Measurements from ENCODE around the gene C5orf22. TPM values are rescaled to one million over a fixed set of nuclear protein-coding genes. Genes with fewer than 3 reads are reported as not detected.
A peak's percentile ranks its signal among the peaks of the same experiment; 100 is the strongest.

C5orf22 gene
- total and polyA plus RNA-seq, 2 of the 13 experiments (the other 11 are each of a cell fraction or from before 2014, with no cell fraction given), result 14.0 to 21.5 TPM

DNA sequence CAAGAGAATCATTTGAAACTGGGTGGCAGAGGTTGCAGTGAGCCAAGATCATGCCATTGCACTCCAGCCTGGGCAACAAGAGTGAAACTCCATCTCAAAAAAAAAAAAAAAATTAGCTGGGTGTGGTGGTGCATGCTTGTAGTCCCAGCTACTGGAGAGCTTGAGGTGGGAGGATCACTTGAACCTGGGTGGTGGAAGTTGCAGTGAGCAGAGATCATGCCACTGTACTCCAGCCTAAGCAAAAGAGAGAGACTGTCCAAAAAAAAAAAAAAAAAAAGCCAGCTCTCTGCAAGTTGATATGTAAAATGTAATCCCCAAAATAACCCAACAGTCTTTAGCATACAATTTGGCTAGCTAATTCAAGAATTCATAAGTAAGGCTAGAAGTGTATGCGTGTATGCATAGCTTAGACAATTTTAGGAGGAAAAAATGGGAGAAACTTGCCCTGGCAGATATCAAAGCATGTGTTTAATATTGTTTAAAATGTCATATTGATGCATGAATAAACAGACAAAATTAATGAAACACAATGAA is 36.3 kb downstream of the C5orf22 start:
- CTCF ChIA-PET (ENCODE audit: low intra/inter-chr PET ratio, low total read pairs), result no interaction called here
- H3K4me3 ChIP-seq (replicated peaks in 1 of 3; ENCODE audit: insufficient read depth in 1 of 3, low read depth in 2 of 3, low read length in 3 of 3), result no peak overlapping the region
- no peak for DNase-seq (ENCODE audit: low spot score)

DNA sequence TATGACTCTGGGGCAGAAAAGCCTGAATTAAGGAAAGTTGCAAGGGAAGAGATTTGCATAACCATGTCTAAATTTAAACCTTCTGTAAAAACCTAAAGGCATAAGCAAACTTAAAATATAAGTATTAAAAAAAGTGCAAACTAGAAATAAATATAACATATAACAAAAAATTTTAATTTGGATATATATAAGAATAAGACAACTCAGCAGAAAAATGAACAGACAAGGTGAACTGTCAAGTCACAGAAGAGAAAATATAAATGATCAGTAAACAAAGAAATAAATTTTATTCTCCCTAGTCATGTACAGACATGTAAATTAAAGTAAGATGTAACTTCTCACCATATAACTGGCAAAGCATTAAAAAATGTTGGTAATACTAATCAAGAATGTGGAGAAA is 37.0 kb downstream of the C5orf22 start:
- no peak for FAIRE-seq
- intact Hi-C loops (cut with micrococcal nuclease; ENCODE audit: unreplicated experiment), result no loop called here
- ChIA-PET CTCF (ENCODE audit: low intra/inter-chr PET ratio, low total read pairs) (no interaction called here), POLR2A (no interaction called here)
- H3K27ac ChIP-seq (ENCODE audit: extremely low read length, insufficient read depth, low read length), result no peak overlapping the region
- TF ChIP-seq SMAD1 (CRISPR knock-in tag; IDR thresholded peaks at IDR 0.05; ENCODE audit: borderline replicate concordance, low read depth), result no peak
- TF ChIP-seq CHD4 (IDR thresholded peaks at IDR 0.05; ENCODE audit: borderline replicate concordance, low read length), result no peak
- no peak for TF ChIP-seq EEA1 (CRISPR knock-in tag; IDR thresholded peaks at IDR 0.05; ENCODE audit: borderline replicate concordance)
- TF ChIP-seq WIZ (CRISPR knock-in tag; IDR thresholded peaks at IDR 0.05), result no peak
- TF ChIP-seq ZNF546 (CRISPR knock-in tag; conservative IDR thresholded peaks at IDR 0.05), result no peak
- TF ChIP-seq ZNF652 (CRISPR knock-in tag; IDR thresholded peaks at IDR 0.05; ENCODE audit: borderline replicate concordance, low read depth), result no peak
- TF ChIP-seq, protein P1, sequence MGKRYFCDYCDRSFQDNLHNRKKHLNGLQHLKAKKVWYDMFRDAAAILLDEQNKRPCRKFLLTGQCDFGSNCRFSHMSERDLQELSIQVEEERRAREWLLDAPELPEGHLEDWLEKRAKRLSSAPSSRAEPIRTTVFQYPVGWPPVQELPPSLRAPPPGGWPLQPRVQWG (CRISPR knock-in tag; IDR thresholded peaks at IDR 0.05; ENCODE audit: borderline replicate concordance, low read depth), result no peak
- no peak for TF ChIP-seq NFE2L2 (IDR thresholded peaks at IDR 0.05; ENCODE audit: low read length)
- no peak for TF ChIP-seq ZNF17 (CRISPR knock-in tag; IDR thresholded peaks at IDR 0.05)
- TF ChIP-seq GPN1 (CRISPR knock-in tag; IDR thresholded peaks at IDR 0.05; ENCODE audit: borderline replicate concordance), result no peak
- TF ChIP-seq MAFK (conservative IDR thresholded peaks at IDR 0.05 in 1 of 2, IDR thresholded peaks at IDR 0.05 in 1 of 2; ENCODE audit: low read length in 2 of 2), result peak in 1 of 2 experiments; percentile 35; a peak in 2 of 4 replicates
- TF ChIP-seq, protein P2, sequence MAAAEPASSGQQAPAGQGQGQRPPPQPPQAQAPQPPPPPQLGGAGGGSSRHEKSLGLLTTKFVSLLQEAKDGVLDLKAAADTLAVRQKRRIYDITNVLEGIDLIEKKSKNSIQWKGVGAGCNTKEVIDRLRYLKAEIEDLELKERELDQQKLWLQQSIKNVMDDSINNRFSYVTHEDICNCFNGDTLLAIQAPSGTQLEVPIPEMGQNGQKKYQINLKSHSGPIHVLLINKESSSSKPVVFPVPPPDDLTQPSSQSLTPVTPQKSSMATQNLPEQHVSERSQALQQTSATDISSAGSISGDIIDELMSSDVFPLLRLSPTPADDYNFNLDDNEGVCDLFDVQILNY (CRISPR knock-in tag; conservative IDR thresholded peaks at IDR 0.05), result no peak
- no peak for TF ChIP-seq SNAPC2 (CRISPR knock-in tag; IDR thresholded peaks at IDR 0.05)
- peak; percentile 26; the same call in 1 of the 2 replicates for TF ChIP-seq MAFF (IDR thresholded peaks at IDR 0.05; ENCODE audit: low read depth, low read length)
- TF ChIP-seq ZFX (CRISPR knock-in tag; IDR thresholded peaks at IDR 0.05; ENCODE audit: low read depth), result no peak
- in situ Hi-C loops (cut with HindIII; ENCODE audit: extremely low pct_ligation_motif_present, low pct_unique_long_range_greater_than_20kb), result no loop called here
- no peak overlapping the region for H2AFZ ChIP-seq (ENCODE audit: low read length)
- H3K9me3 ChIP-seq (ENCODE audit: low read length), result peaks cover 9% of the 10 kb centered on the region; the same call in 1 of the 2 replicates
- H3K4me1 ChIP-seq (ENCODE audit: insufficient read depth, low read length), result no peaks in the 10 kb centered on the region
- H3K79me2 ChIP-seq (ENCODE audit: insufficient read depth, low read length), result no peaks in the 10 kb centered on the region
- H3K4me3 ChIP-seq (replicated peaks in 1 of 3; ENCODE audit: insufficient read depth in 1 of 3, low read depth in 2 of 3, low read length in 3 of 3), result no peak overlapping the region
- H3K9ac ChIP-seq (ENCODE audit: insufficient read depth, low read depth, low read length), result no peak overlapping the region
- no TSS peak for BruUV-seq (replicated peaks)
- H3K36me3 ChIP-seq (replicated peaks in 1 of 2; ENCODE audit: control insufficient read depth in 1 of 2, insufficient read depth in 2 of 2, low read length in 2 of 2), result no peaks in the 10 kb centered on the region
- no peak for DNase-seq (ENCODE audit: low spot score)
- no peaks in the 10 kb centered on the region for H3K27me3 ChIP-seq (ENCODE audit: control insufficient read depth in 1 of 2, insufficient read depth in 2 of 2, low read length in 2 of 2)
- no peak overlapping the region for H3K4me2 ChIP-seq (ENCODE audit: low read depth, low read length)
- H4K20me1 ChIP-seq (ENCODE audit: insufficient read depth, low read length), result no peaks in the 10 kb centered on the region
- ATAC-seq, result no peak

More for the DNA sequence above, 36.3 kb downstream of the C5orf22 start:
- in situ Hi-C loops (cut with HindIII; ENCODE audit: extremely low pct_ligation_motif_present, low pct_unique_long_range_greater_than_20kb) (no loop called here), intact Hi-C loops (cut with micrococcal nuclease; ENCODE audit: unreplicated experiment) (no loop called here)
- FAIRE-seq (no peak), ATAC-seq (no peak)
- H4K20me1 ChIP-seq (ENCODE audit: insufficient read depth, low read length), result no peaks in the 10 kb centered on the region
- no peaks in the 10 kb centered on the region for H3K27me3 ChIP-seq (ENCODE audit: control insufficient read depth in 1 of 2, insufficient read depth in 2 of 2, low read length in 2 of 2)
- no peaks in the 10 kb centered on the region for H3K4me1 ChIP-seq (ENCODE audit: insufficient read depth, low read length)
- no peak overlapping the region for H2AFZ ChIP-seq (ENCODE audit: low read length)
- POLR2A ChIA-PET, result no interaction called here
- no peak overlapping the region for H3K4me2 ChIP-seq (ENCODE audit: low read depth, low read length)
- H3K79me2 ChIP-seq (ENCODE audit: insufficient read depth, low read length), result no peaks in the 10 kb centered on the region
- TF ChIP-seq CENPX (CRISPR knock-in tag; IDR thresholded peaks at IDR 0.05), result no peak
- no peak for TF ChIP-seq ZNF24 (IDR thresholded peaks at IDR 0.05)
- no peak for TF ChIP-seq HOXD1 (CRISPR knock-in tag; IDR thresholded peaks at IDR 0.05)
- TF ChIP-seq YY1 (IDR thresholded peaks at IDR 0.05; ENCODE audit: insufficient read depth, insufficient replicate concordance, low read depth, low read length), result no peak
- H3K36me3 ChIP-seq (replicated peaks in 1 of 2; ENCODE audit: control insufficient read depth in 1 of 2, insufficient read depth in 2 of 2, low read length in 2 of 2), result no peaks in the 10 kb centered on the region
- peaks cover 9% of the 10 kb centered on the region; the same call in 1 of the 2 replicates for H3K9me3 ChIP-seq (ENCODE audit: low read length)
- H3K9ac ChIP-seq (ENCODE audit: insufficient read depth, low read depth, low read length), result no peak overlapping the region
- no TSS peak for BruUV-seq (replicated peaks)
- 38% methylated on average over 1 of the region's 1 CpG for WGBS (ENCODE audit: low lambda C conversion rate)
- H3K27ac ChIP-seq (ENCODE audit: extremely low read length, insufficient read depth, low read length), result no peak overlapping the region
